Mesothelial cell of epicardium (in vitro differentiated cells): ENCODE results near the gene CCBE1. TPM values are rescaled to one million over a fixed set of nuclear protein-coding genes. Genes with fewer than 3 reads are reported as not detected.
A peak's percentile ranks its signal among the peaks of the same experiment; 100 is the strongest.
"Not testable (repeated sequence)": the region's sequence is repeated elsewhere in the genome, so short reads cannot be mapped to it uniquely, and the experiment has no call there.

Experiments
- DNase-seq, 2 experiments: peaks; one replicate each; pipeline ENCODE4 v3.0.0; 2021; ENCODE audit warnings: low spot score in 2 of 2; ENCODE audit not compliant: unreplicated experiment in 2 of 2
- H3K27ac Mint-ChIP-seq: 2 replicates; pipeline ENCODE4 v1.8.0; 2021; ENCODE audit warnings: mixed read lengths
- H3K27me3 Mint-ChIP-seq: 2 replicates; pipeline ENCODE4 v1.8.0; 2021; ENCODE audit warnings: low read depth, mixed read lengths
- H3K36me3 Mint-ChIP-seq: 2 replicates; pipeline ENCODE4 v1.8.0; 2021; ENCODE audit warnings: mixed read lengths
- H3K4me1 Mint-ChIP-seq: 2 replicates; pipeline ENCODE4 v1.8.0; 2021; ENCODE audit warnings: mixed read lengths
- H3K4me3 Mint-ChIP-seq: 2 replicates; pipeline ENCODE4 v1.8.0; 2021; ENCODE audit warnings: mild to moderate bottlenecking, moderate library complexity, mixed read lengths
- H3K9me3 Mint-ChIP-seq: 2 replicates; pipeline ENCODE4 v1.8.0; 2021; ENCODE audit warnings: mixed read lengths
- CTCF ChIP-seq: fragments of 200-600 bp; sonication (generic); IDR thresholded peaks from one replicate; pipeline ENCODE4 v1.5.0; 2021; ENCODE audit warnings: antibody characterized with exemption; ENCODE audit not compliant: unreplicated experiment
- total RNA-seq: library from RNA; stranded (reverse); gene quantifications from 3 replicates; pipeline ENCODE4 v1.2.1, GENCODE V29; 2021

The CCBE1 gene
- total RNA-seq, 1 donor from 2014 or later = 71.1 TPM

DNA sequence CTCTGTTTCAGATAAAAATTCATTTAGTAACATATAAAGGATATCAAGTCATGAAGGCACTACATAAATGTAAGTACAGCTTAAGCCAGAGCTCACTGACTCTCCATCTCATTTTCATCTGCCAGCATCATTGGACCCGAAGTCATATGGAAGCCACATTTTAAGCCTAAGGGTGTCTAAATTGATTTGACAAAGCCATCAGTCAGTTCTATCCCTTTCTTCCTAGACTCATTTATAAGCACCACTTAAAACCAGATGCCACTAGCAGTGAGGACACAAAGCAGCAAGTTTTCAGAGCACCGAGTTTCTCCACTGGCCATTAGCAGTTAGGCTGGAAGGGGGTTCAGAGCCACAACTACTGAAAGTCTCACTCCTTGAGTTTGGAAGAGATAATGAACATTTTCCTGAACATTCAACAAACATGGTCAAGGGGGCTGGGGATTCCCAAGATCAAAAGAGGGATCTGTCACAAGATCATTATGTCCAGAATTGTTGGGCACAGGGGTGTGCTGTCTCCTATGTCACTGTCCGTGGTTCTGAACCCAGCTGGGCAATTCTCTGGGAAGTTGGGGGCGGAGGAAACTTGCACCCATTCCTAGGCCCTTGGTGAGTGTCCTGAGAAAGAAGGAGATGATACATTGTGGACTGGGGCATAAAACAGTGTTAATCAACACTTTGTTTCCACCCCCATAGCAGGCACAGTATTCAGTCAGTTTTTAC, 179.6 kb downstream of the CCBE1 start:
- H3K36me3 Mint-ChIP-seq = peaks cover 2% of the 10 kb centered on the region
- H3K27ac Mint-ChIP-seq = peak overlapping the region; percentile 9
- no peak for TF ChIP-seq CTCF
- peaks cover 1% of the 10 kb centered on the region for H3K27me3 Mint-ChIP-seq
- no peak overlapping the region for H3K4me3 Mint-ChIP-seq
- H3K4me1 Mint-ChIP-seq = peaks cover 38% of the 10 kb centered on the region
- DNase-seq = peak in 1 of 2 experiments; percentile 50
- H3K9me3 Mint-ChIP-seq = no peaks in the 10 kb centered on the region

DNA sequence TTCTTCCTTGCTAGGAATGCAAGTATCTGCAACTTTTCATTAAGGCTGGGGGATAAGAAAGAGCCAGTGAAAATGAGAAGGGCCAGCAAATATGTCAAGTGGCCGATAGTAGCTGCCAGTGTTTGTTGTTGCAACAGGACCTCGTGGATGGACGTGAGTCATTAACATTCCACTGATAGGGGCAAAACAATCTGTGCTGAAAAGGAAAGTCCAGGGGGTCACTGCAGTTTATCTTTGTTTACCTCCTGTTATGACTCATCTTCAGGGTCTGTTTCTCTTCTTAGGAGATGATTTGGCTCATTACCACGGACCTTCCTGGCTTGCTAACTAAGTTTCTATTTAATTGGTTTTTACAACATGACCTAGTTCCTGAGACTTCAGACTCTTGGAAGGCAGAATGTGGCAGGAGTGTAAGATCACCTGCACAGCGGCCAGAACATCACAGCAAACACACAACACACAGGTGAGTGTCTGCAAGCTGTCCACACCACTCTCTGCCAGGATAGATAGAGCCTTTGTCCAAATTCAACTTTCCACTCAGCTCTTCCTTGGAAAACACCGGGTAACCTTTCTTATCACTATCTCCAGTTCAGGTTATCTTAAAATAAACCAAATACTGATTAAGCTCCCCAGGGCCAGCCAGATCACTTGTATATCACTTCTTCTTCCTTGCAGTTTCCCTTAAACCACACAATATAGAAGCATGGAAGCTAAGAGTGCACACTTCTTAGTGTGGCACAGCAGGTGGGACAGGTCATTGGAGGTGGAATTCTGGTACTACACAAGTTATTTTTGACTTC, 180.7 kb downstream of the CCBE1 start:
- TF ChIP-seq CTCF = no peak
- no peaks in the 10 kb centered on the region for H3K9me3 Mint-ChIP-seq
- peaks cover 48% of the 10 kb centered on the region for H3K4me1 Mint-ChIP-seq
- peaks cover 2% of the 10 kb centered on the region for H3K36me3 Mint-ChIP-seq
- DNase-seq = no peak
- peaks cover 4% of the 10 kb centered on the region for H3K27me3 Mint-ChIP-seq
- H3K4me3 Mint-ChIP-seq = no peak overlapping the region
- peak overlapping the region; percentile 64 for H3K27ac Mint-ChIP-seq

DNA sequence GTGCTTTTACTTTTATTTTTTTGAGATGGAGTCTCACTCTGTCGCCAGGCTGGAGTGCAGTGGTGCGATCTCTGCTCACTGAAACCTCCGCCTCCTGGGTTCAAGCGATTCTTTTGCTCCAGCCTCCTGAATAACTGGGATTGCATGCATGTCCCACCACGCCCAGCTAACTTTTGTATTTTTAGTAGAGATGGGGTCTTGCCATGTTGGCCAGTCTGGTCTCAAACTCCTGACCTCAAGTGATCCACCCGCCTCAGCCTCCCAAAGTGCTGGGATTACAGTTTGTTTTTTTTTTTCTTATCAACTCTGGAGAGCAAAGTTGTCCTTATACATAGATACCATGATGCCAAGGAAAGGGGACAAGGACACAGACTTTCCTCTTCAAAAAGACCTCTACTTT, 181.3 kb downstream of the CCBE1 start:
- not testable (repeated sequence) for H3K4me3 Mint-ChIP-seq

DNA sequence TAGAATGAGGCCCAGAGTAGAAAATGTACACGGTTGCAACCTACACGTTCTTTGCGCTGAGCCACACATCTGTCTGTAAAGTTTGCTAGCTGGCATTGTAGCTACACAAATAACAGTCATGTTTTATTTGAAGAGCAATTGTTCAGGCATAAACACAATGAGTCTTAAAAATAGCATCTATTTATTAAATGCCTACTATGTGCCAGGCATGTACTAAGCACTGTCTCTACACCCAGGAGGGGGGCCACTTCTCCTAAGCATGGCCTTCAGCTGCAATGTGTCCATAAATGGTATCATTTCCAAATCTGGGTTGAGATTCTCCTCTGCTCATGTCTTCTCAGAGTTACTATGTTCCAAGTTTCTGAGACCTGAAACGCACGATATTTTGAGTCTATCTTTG, 182.1 kb downstream of the CCBE1 start:
- Mint-ChIP-seq H3K4me1 (peaks cover 53% of the 10 kb centered on the region), H3K4me3 (no peak overlapping the region), H3K36me3 (peaks cover 2% of the 10 kb centered on the region), H3K9me3 (no peaks in the 10 kb centered on the region), H3K27ac (peak overlapping the region; percentile 14), H3K27me3 (peaks cover 4% of the 10 kb centered on the region)
- TF ChIP-seq CTCF = no peak
- DNase-seq = no peak

More for the DNA sequence above, 181.3 kb downstream of the CCBE1 start:
- not testable (repeated sequence) for H3K9me3 Mint-ChIP-seq, DNase-seq, H3K36me3 Mint-ChIP-seq, H3K27me3 Mint-ChIP-seq
- peak overlapping the region; percentile 64 for H3K27ac Mint-ChIP-seq
- H3K4me1 Mint-ChIP-seq = peaks cover 50% of the 10 kb centered on the region

DNA sequence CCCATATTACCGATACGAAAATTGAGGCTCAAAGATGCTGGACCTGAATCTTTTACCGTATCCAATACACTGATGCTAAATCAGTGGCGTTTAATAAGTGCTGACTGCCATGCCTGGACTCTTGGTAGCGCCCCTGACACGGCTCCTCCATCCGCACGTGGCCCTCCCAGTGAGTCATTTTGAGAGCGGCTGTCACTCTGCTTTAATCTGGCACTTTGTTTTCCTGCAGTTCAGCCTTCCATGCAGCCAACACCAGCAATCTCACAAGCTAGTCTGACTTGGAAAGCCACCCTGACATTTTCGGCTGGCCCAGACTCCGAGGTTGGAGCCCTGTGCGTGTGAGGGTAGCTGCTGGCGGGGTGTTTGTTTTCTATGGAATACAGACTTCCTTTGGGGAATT, 183.0 kb downstream of the CCBE1 start:
- Mint-ChIP-seq H3K9me3 (no peaks in the 10 kb centered on the region), H3K4me3 (no peak overlapping the region), H3K27me3 (peaks cover 4% of the 10 kb centered on the region), H3K4me1 (peaks cover 62% of the 10 kb centered on the region), H3K27ac (peak overlapping the region; percentile 10), H3K36me3 (no peaks in the 10 kb centered on the region)
- no peak for DNase-seq
- TF ChIP-seq CTCF = no peak

- Mint-ChIP-seq H3K36me3 (peaks cover 5% of the 10 kb centered on the region), H3K27me3 (peaks cover 4% of the 10 kb centered on the region), H3K9me3 (peaks cover 3% of the 10 kb centered on the region), H3K4me1 (peaks cover 52% of the 10 kb centered on the region), H3K4me3 (no peak overlapping the region), H3K27ac (no peak overlapping the region)
- DNase-seq = no peak
- no peak for TF ChIP-seq CTCF
Observed at GRCh38 chr18:59512025-59512755, 185.0 kb downstream of the CCBE1 start.
